A673 (cell line): ENCODE results near the gene YJU2. TPM values are rescaled to one million over a fixed set of nuclear protein-coding genes. Genes with fewer than 3 reads are reported as not detected.

Experiments
- BruUV-seq: library from RNA; stranded (reverse); fragments of 400-500 nt; replicated peaks from 2 replicates; lab custom pipeline; 2021; lab: Mats Ljungman, UMichigan
- CTCF ChIA-PET: fragments of 300-600 bp; sonication (Branson Sonifier 250); formaldehyde crosslinking; loops from one replicate; lab custom pipeline; 2022; ENCODE audit warnings: antibody characterized with exemption; lab: Charles Lee
- POLR2A ChIA-PET: fragments of 300-600 bp; sonication (Branson Sonifier 250); formaldehyde crosslinking; loops from one replicate; lab custom pipeline; 2022; ENCODE audit warnings: antibody characterized with exemption; ENCODE audit not compliant: low non-redundant PET; lab: Charles Lee
- DNase-seq: peaks from one replicate; pipeline ENCODE4 v3.0.0-alpha.2; 2015; ENCODE audit warnings: low spot score
- H3K27ac ChIP-seq: fragments of 200-600 bp; sonication (generic); 2 replicates; pipeline ENCODE4 v1.5.1; 2016; ENCODE audit warnings: mixed run types, low read depth, mild to moderate bottlenecking, mixed read lengths, antibody characterized with exemption, low read length; ENCODE audit not compliant: poor library complexity, severe bottlenecking
- H3K27me3 ChIP-seq: fragments of 200-600 bp; sonication (generic); replicated peaks from 2 replicates; pipeline ENCODE4 v1.6.1; 2017; ENCODE audit warnings: mixed run types, low read depth, mild to moderate bottlenecking, mixed read lengths, antibody characterized with exemption, low read length; ENCODE audit not compliant: insufficient read depth, poor library complexity
- H3K36me3 ChIP-seq: fragments of 200-600 bp; sonication (generic); 2 replicates; pipeline ENCODE4 v1.6.1; 2016; ENCODE audit warnings: mixed run types, mild to moderate bottlenecking, mixed read lengths, antibody characterized with exemption, low read length; ENCODE audit not compliant: insufficient read depth, poor library complexity, severe bottlenecking
- H3K4me1 ChIP-seq: fragments of 200-600 bp; sonication (generic); 2 replicates; pipeline ENCODE4 v1.6.1; 2017; ENCODE audit warnings: mixed run types, mild to moderate bottlenecking, mixed read lengths, antibody characterized with exemption, low read length; ENCODE audit not compliant: insufficient read depth, poor library complexity, severe bottlenecking
- H3K4me3 ChIP-seq: fragments of 200-600 bp; sonication (generic); 2 replicates; pipeline ENCODE4 v1.5.1; 2016; ENCODE audit warnings: low read depth, mixed run types, mild to moderate bottlenecking, mixed read lengths, low read length; ENCODE audit not compliant: poor library complexity, severe bottlenecking
- H3K9me3 ChIP-seq: fragments of 200-600 bp; sonication (generic); 2 replicates; pipeline ENCODE4 v1.6.1; 2016; ENCODE audit warnings: mixed run types, low read depth, mild to moderate bottlenecking, mixed read lengths, antibody characterized with exemption, low read length; ENCODE audit not compliant: poor library complexity, severe bottlenecking
- CTCF ChIP-seq: fragments of 300-800, 200-600 bp; sonication (generic); conservative IDR thresholded peaks from 2 replicates; pipeline ENCODE4 v1.5.1; 2017; ENCODE audit warnings: low read depth, mild to moderate bottlenecking, antibody characterized with exemption, low read length, moderate library complexity, mixed read lengths
- EZH2 ChIP-seq: fragments of 200-600 bp; sonication (generic); IDR thresholded peaks from 2 replicates; pipeline ENCODE4 v1.6.1; 2017; ENCODE audit warnings: borderline replicate concordance, low read depth, mild to moderate bottlenecking, mixed read lengths, antibody characterized with exemption, low read length; ENCODE audit not compliant: poor library complexity, severe bottlenecking
- intact Hi-C: fragments of 100-400 bp; cut with micrococcal nuclease; formaldehyde crosslinking; loops from one replicate; pipeline ENCODE4 v1.10.0; 2022; ENCODE audit not compliant: unreplicated experiment
- total RNA-seq: library from RNA; stranded (reverse); gene quantifications from 2 replicates; pipeline ENCODE4 v1.2.3, GENCODE V29; 2021

The YJU2 gene
- total RNA-seq, 1 experiment from 2014 or later: 34.7 TPM

- no peak overlapping the region for H3K27ac ChIP-seq
- no peak overlapping the region for H3K4me3 ChIP-seq
- no peak for DNase-seq
- BruUV-seq: no TSS peak
- ChIA-PET CTCF (no interaction called here), POLR2A (no interaction called here)
- no peaks in the 10 kb centered on the region for H3K9me3 ChIP-seq
- peaks cover 5% of the 10 kb centered on the region for H3K4me1 ChIP-seq
- no peaks in the 10 kb centered on the region for H3K27me3 ChIP-seq
- intact Hi-C loops: no loop called here
- no peak for TF ChIP-seq EZH2
- no peak for TF ChIP-seq CTCF
- H3K36me3 ChIP-seq: no peaks in the 10 kb centered on the region
Measured at GRCh38 chr19:4297901-4298809, 51.3 kb downstream of the YJU2 start.

- Histone ChIP-seq H3K27me3 (no peaks in the 10 kb centered on the region), H3K4me3 (no peak overlapping the region), H3K9me3 (no peaks in the 10 kb centered on the region), H3K27ac (no peak overlapping the region), H3K36me3 (no peaks in the 10 kb centered on the region), H3K4me1 (peaks cover 5% of the 10 kb centered on the region)
- no peak for DNase-seq
- intact Hi-C loops: no loop called here
- BruUV-seq: no TSS peak
- ChIA-PET POLR2A (no interaction called here), CTCF (no interaction called here)
- TF ChIP-seq CTCF: no peak
- TF ChIP-seq EZH2: no peak
Measured at GRCh38 chr19:4298810-4299550, 52.1 kb downstream of the YJU2 start.

GRCh38 chr19:4300589-4300988, 53.7 kb downstream of the YJU2 start:
- TF ChIP-seq EZH2 (no peak), CTCF (no peak)
- Histone ChIP-seq H3K4me1 (peaks cover 5% of the 10 kb centered on the region), H3K4me3 (no peak overlapping the region), H3K27me3 (no peaks in the 10 kb centered on the region), H3K36me3 (no peaks in the 10 kb centered on the region), H3K9me3 (no peaks in the 10 kb centered on the region), H3K27ac (no peak overlapping the region)
- no TSS peak for BruUV-seq
- no peak for DNase-seq
- intact Hi-C loops: no loop called here
- ChIA-PET CTCF (no interaction called here), POLR2A (no interaction called here)
